Ovary (tissue), 3 donors: ENCODE measurements around the gene ST7.

Source experiments
- CTCF ChIP-seq, 3 donors: fragments of 450-650 bp in 2 of 3; fragments of 200-600 bp in 1 of 3; IDR thresholded peaks; one replicate each; pipeline versions ENCODE4 v1.5.1 to v1.8.0; 2016 to 2022; ENCODE audit warnings: antibody characterized with exemption in 3 of 3, mild to moderate bottlenecking in 1 of 3
- EP300 ChIP-seq: sonication (generic); formaldehyde crosslinking; IDR thresholded peaks from one replicate; pipeline ENCODE4 v1.6.1; 2017; ENCODE audit warnings: antibody characterized with exemption
- POLR2A ChIP-seq: fragments of 450-650 bp; IDR thresholded peaks from one replicate; pipeline ENCODE4 v1.6.1; 2017; ENCODE audit warnings: antibody characterized with exemption, mild to moderate bottlenecking, moderate library complexity
- donor health status: DM: no; HTN: no; CAD: no.

DNA sequence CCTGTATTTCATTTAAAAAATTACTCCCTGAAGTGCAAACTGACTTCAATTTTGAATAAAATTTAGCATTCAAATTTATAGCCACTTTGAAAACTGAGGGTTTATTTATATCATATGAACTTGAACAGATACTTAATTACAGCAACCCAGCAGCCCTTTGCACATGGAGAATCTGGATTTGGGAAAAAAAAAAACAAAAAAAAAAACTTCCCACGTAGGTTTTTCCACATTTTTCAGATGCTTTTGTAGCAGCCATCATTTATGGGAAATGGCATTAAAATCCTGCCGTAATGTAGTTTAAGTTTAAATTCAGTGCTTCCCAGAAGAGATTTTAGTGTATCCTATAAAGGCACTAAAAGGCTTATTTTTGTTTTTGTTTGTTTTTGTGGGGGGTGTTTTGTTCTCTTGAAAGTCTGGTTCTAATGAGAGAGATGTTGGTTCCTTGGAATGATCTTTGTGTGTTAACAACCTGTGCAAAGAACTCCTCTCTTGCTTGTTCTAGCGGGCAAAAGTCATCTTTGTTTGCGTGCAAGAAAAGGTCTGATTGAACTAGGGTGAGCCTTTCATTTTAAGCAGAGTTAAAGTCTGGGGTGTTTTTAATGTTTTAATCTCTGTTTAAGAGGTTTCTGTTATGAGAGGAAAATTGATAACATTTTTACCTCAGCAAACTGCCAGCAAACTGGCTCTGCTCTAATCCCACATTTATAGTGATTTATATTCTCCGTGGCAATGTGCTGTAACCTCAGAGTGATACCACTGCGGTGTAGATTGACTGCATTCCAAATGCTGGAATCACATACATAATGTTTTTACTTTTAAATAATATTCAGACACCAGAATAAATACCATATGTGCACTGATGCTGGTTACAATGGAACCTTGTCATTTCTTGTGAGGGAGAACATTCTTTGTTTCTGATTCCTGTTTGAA is 264.1 kb downstream of the ST7 start:
- TF ChIP-seq POLR2A: no peak
- TF ChIP-seq CTCF (IDR thresholded peaks at IDR 0.05): no peak
- TF ChIP-seq EP300: no peak
